ENCODE data around the gene NDUFAF8. TPM values are rescaled to one million over a fixed set of nuclear protein-coding genes. Genes with fewer than 3 reads are reported as not detected.

NDUFAF8 gene
- total RNA-seq, 1 experiment from 2014 or later, result 60.1 TPM

GRCh38 chr17:81252326-81252986 is 13.3 kb downstream of the NDUFAF8 start:
- no peaks in the 10 kb centered on the region for H3K4me1 ChIP-seq (ENCODE audit: insufficient read depth, low read length)
- no peak overlapping the region for H2BK5ac ChIP-seq (ENCODE audit: insufficient read length, low read length)
- Mint-ChIP-seq H3K27ac (0 out of 7 replicates have a peak overlapping the region, but pooled peaks of 1 of the 3 experiments have one; percentile 48), H3K9me3 (no peaks in the 10 kb centered on the region; a peak in 1 of 5 replicates), H3K4me3 (peak overlapping the region in 1 of 2 experiments; percentile 53; a peak in 1 of 5 replicates), H3K4me1 (peaks cover 15 to 25% of the 10 kb centered on the region in 2 experiments), H3K36me3 (ENCODE audit: insufficient read depth in 1 of 3, low read depth in 3 of 3) (peaks cover 11 to 15% (median 11%) of the 10 kb centered on the region in 3 experiments), H3K27me3 (ENCODE audit: low read depth) (no peaks in the 10 kb centered on the region)
- no peak overlapping the region for H3K56ac ChIP-seq (ENCODE audit: insufficient read length, low read depth, low read length)
- H3K9me3 ChIP-seq (ENCODE audit: control insufficient read depth, low read depth, low read length), result no peaks in the 10 kb centered on the region
- H3K14ac ChIP-seq (ENCODE audit: insufficient read depth, low read length), result no peak overlapping the region
- no CpG with 5 or more reads among the region's 15 CpGs for WGBS (ENCODE audit: extremely low coverage, insufficient read length, low lambda C conversion rate)
- no peak overlapping the region for H3K27ac ChIP-seq (ENCODE audit: insufficient read length, low read depth, low read length)
- H4K8ac ChIP-seq (replicated peaks; ENCODE audit: insufficient read length, low read depth, low read length), result no peak overlapping the region
- H3K23ac ChIP-seq (ENCODE audit: insufficient read length, low read depth, low read length), result no peak overlapping the region
- no peak overlapping the region for H4K91ac ChIP-seq (ENCODE audit: insufficient read length, low read depth, low read length)
- no peak overlapping the region for H3T11ph ChIP-seq (ENCODE audit: low read length)
- H3K4me2 ChIP-seq (ENCODE audit: insufficient read depth, insufficient read length, low read length), result no peak overlapping the region
- no peak for DNase-seq
- no peaks in the 10 kb centered on the region for H3K23me2 ChIP-seq (ENCODE audit: insufficient read length, low read depth, low read length, poor library complexity, severe bottlenecking)
- H2BK12ac ChIP-seq (ENCODE audit: insufficient read length, low read depth, low read length), result no peak overlapping the region
- no peak overlapping the region for H2AFZ ChIP-seq (ENCODE audit: low read length)
- no peak overlapping the region for H2BK120ac ChIP-seq (ENCODE audit: low read depth, low read length, poor library complexity, severe bottlenecking)
- H3K9ac ChIP-seq (ENCODE audit: extremely low read depth, insufficient read length, low read length), result no peak overlapping the region
- no peaks in the 10 kb centered on the region for H3K27me3 ChIP-seq (ENCODE audit: insufficient read depth, low read length)
- H3K18ac ChIP-seq (ENCODE audit: insufficient read length, low read depth, low read length), result no peak overlapping the region
- no peaks in the 10 kb centered on the region for H3K79me1 ChIP-seq (ENCODE audit: insufficient read depth, low read depth, low read length, poor library complexity, severe bottlenecking)
- H4K5ac ChIP-seq (ENCODE audit: insufficient read length, low read depth, low read length), result no peak overlapping the region
- no peak overlapping the region for H2BK15ac ChIP-seq (ENCODE audit: low read depth, low read length)
- H2AK5ac ChIP-seq (ENCODE audit: insufficient read length, low read length), result no peak overlapping the region
- no peak overlapping the region for H3K4ac ChIP-seq (ENCODE audit: low read depth, low read length)
- no peak for TF ChIP-seq CTCF (conservative IDR thresholded peaks at IDR 0.05)
- H2BK20ac ChIP-seq (ENCODE audit: low read depth, low read length, poor library complexity, severe bottlenecking), result no peak overlapping the region
- H4K20me1 ChIP-seq (ENCODE audit: control insufficient read depth, insufficient read depth, insufficient read length), result no peaks in the 10 kb centered on the region
- no peaks in the 10 kb centered on the region for H3K79me2 ChIP-seq (ENCODE audit: insufficient read depth, low read length)
